WTC11 (cell line): ENCODE data around the gene VSTM2B. TPM values are rescaled to one million over a fixed set of nuclear protein-coding genes. Genes with fewer than 3 reads are reported as not detected.

Source experiments
- ATAC-seq: fragments of 200-7000 bp; cut with Tn5 transposase; 2 replicates; pipeline ENCODE4 v1.10.0; 2021; ENCODE audit warnings: mild to moderate bottlenecking, moderate library complexity
- CTCF ChIA-PET: fragments of 300-600 bp; sonication (Branson Sonifier 250); formaldehyde crosslinking; loops from one replicate; lab custom pipeline; 2021; ENCODE audit warnings: antibody characterized with exemption; lab: Charles Lee
- POLR2A ChIA-PET: fragments of 350-600 bp; sonication (Branson Sonifier 250); formaldehyde crosslinking; loops from one replicate; lab custom pipeline; 2021; ENCODE audit warnings: antibody characterized with exemption; lab: Charles Lee
- DNase-seq: peaks from one replicate; pipeline ENCODE4 v3.0.0; 2021; ENCODE audit warnings: low spot score
- H3K27ac Mint-ChIP-seq: 2 replicates; pipeline ENCODE4 v1.8.0; 2021; ENCODE audit warnings: mixed read lengths
- H3K27me3 Mint-ChIP-seq: 2 replicates; pipeline ENCODE4 v1.8.0; 2021; ENCODE audit warnings: low read depth, mild to moderate bottlenecking, moderate library complexity, mixed read lengths
- H3K36me3 Mint-ChIP-seq: 2 replicates; pipeline ENCODE4 v1.8.0; 2021; ENCODE audit warnings: mixed read lengths
- H3K4me1 Mint-ChIP-seq: 2 replicates; pipeline ENCODE4 v1.8.0; 2022; ENCODE audit warnings: mixed read lengths
- H3K4me3 Mint-ChIP-seq: 2 replicates; pipeline ENCODE4 v1.8.0; 2021; ENCODE audit warnings: mild to moderate bottlenecking, moderate library complexity, mixed read lengths
- H3K9me3 Mint-ChIP-seq: 2 replicates; pipeline ENCODE4 v1.8.0; 2021; ENCODE audit warnings: mixed read lengths
- ATF1 ChIP-seq: sonication (generic); formaldehyde crosslinking; IDR thresholded peaks from 2 replicates; pipeline ENCODE4 v1.8.1; 2023; ENCODE audit warnings: mild to moderate bottlenecking, moderate library complexity, missing genetic modification reagents
- CBFB ChIP-seq: sonication (generic); formaldehyde crosslinking; IDR thresholded peaks from 2 replicates; pipeline ENCODE4 v1.8.1; 2022; ENCODE audit warnings: mild to moderate bottlenecking, low read depth, missing genetic modification reagents
- CREM ChIP-seq: sonication (generic); formaldehyde crosslinking; IDR thresholded peaks from 2 replicates; pipeline ENCODE4 v1.8.1; 2022; ENCODE audit warnings: mild to moderate bottlenecking, missing genetic modification reagents, moderate library complexity
- ELF4 ChIP-seq: sonication (generic); formaldehyde crosslinking; IDR thresholded peaks from 2 replicates; pipeline ENCODE4 v1.8.1; 2022; ENCODE audit warnings: low read depth, mild to moderate bottlenecking, moderate library complexity, missing genetic modification reagents
- FOXP1 ChIP-seq: sonication (generic); formaldehyde crosslinking; IDR thresholded peaks from 2 replicates; pipeline ENCODE4 v1.8.0; 2022; ENCODE audit warnings: missing genetic modification reagents, mild to moderate bottlenecking, moderate library complexity, borderline replicate concordance
- HMGA2 ChIP-seq: fragments of 250-450 bp; sonication (Bioruptor Pico); IDR thresholded peaks from 2 replicates; pipeline ENCODE4 v1.4.0; 2021; ENCODE audit warnings: mild to moderate bottlenecking, moderate library complexity
- IRF2 ChIP-seq: sonication (generic); formaldehyde crosslinking; IDR thresholded peaks from 2 replicates; pipeline ENCODE4 v1.8.0; 2022; ENCODE audit warnings: low read depth, missing genetic modification reagents, borderline replicate concordance
- NFYB ChIP-seq: sonication (generic); formaldehyde crosslinking; conservative IDR thresholded peaks from 2 replicates; pipeline ENCODE4 v1.8.0; 2022; ENCODE audit warnings: low read depth, missing genetic modification reagents
- NR1H2 ChIP-seq: sonication (generic); formaldehyde crosslinking; IDR thresholded peaks from 2 replicates; pipeline ENCODE4 v1.9.0; 2021; ENCODE audit warnings: mild to moderate bottlenecking, moderate library complexity, missing genetic modification reagents
- PRRX2 ChIP-seq: fragments of 250-450 bp; sonication (Bioruptor Pico); IDR thresholded peaks from 2 replicates; pipeline ENCODE4 v1.8.0; 2021; ENCODE audit warnings: mild to moderate bottlenecking
- SOX15 ChIP-seq: fragments of 250-450 bp; sonication (Bioruptor Pico); IDR thresholded peaks from 2 replicates; pipeline ENCODE4 v1.9.0; 2021; ENCODE audit warnings: mild to moderate bottlenecking
- TEAD1 ChIP-seq: sonication (generic); formaldehyde crosslinking; IDR thresholded peaks from 2 replicates; pipeline ENCODE4 v1.8.0; 2022; ENCODE audit warnings: mild to moderate bottlenecking, missing genetic modification reagents
- ZNF121 ChIP-seq: sonication (generic); formaldehyde crosslinking; IDR thresholded peaks from 2 replicates; pipeline ENCODE4 v1.8.0; 2023; ENCODE audit warnings: missing genetic modification reagents
- ZNF263 ChIP-seq: sonication (generic); formaldehyde crosslinking; IDR thresholded peaks from 2 replicates; pipeline ENCODE4 v1.8.1; 2022; ENCODE audit warnings: low read depth, mild to moderate bottlenecking, moderate library complexity, missing genetic modification reagents
- total RNA-seq: library from RNA; stranded (reverse); gene quantifications from 3 replicates; pipeline ENCODE4 v1.2.3, GENCODE V29; 2021
- TF ChIP-seq, protein P1 (sequence below): sonication (generic); formaldehyde crosslinking; IDR thresholded peaks from 2 replicates; pipeline ENCODE4 v1.8.1; 2022; ENCODE audit warnings: low read depth, mild to moderate bottlenecking, moderate library complexity, missing genetic modification reagents, borderline replicate concordance
- TF ChIP-seq, protein P2 (sequence below): fragments of 200-600 bp; IDR thresholded peaks from 2 replicates; pipeline ENCODE4 v1.8.0; 2022; ENCODE audit warnings: antibody characterized with exemption
- TF ChIP-seq, protein P3 (sequence below): sonication (generic); formaldehyde crosslinking; IDR thresholded peaks from 2 replicates; pipeline ENCODE4 v1.8.0; 2022; ENCODE audit warnings: mild to moderate bottlenecking, missing genetic modification reagents
- TF ChIP-seq, protein P4 (sequence below): fragments of 250-450 bp; sonication (Bioruptor Pico); conservative IDR thresholded peaks from 2 replicates; pipeline ENCODE4 v1.9.0; 2021; ENCODE audit warnings: mild to moderate bottlenecking
- TF ChIP-seq, protein P5 (sequence below): sonication (generic); formaldehyde crosslinking; IDR thresholded peaks from 2 replicates; pipeline ENCODE4 v1.8.0; 2023; ENCODE audit warnings: mild to moderate bottlenecking, missing genetic modification reagents
- TF ChIP-seq, protein P6 (sequence below): sonication (generic); formaldehyde crosslinking; IDR thresholded peaks from 2 replicates; pipeline ENCODE4 v1.8.1; 2022; ENCODE audit warnings: low read depth, missing genetic modification reagents, borderline replicate concordance
- TF ChIP-seq, protein P7 (sequence below): fragments of 250-450 bp; sonication (Bioruptor Pico); IDR thresholded peaks from 2 replicates; pipeline ENCODE4 v1.8.0; 2021; ENCODE audit warnings: mild to moderate bottlenecking

The VSTM2B gene
- total RNA-seq, 1 experiment from 2014 or later: 3.2 TPM

DNA sequence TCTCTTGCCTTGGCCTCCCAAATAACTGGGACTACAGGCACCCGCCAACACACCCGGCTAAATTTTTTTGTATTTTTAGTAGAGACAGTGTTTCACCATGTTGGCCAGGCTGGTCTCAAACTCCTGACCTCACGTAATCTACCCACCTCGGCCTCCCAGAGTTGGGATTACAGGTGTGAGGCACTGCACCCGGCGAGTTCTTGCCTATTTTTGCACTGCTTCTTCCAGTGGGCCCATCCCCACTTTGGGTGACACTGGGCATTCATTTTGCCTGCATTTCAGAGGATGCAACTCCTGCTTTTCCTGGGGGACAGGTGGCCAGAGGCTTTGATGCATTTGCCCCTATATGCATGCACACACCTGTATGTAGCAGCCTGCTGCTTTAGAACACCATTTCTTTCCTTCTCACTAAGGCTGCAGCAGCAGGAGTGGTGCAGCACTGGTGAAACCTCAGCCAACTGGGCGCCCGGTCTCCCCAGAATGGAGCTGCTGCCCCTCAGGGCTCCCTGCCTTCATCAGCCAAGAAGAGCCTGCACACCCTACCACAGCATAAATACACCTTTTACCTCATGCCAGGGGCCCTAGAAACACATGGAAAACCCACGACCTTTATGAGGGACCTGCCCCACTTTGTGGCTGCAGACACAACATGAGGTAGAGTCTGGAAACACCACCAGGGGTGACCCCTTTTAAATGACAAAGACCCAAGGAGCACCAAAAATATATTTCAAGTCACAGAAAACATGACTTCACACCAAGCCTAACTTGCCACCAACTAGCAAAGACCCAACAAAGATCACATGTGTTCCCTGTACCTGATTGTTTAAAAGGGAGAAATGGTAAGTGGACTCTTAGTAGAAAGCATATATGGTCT is 43.5 kb downstream of the VSTM2B start (continued):
- TF ChIP-seq FOXP1 (CRISPR knock-in tag): no peak

DNA sequence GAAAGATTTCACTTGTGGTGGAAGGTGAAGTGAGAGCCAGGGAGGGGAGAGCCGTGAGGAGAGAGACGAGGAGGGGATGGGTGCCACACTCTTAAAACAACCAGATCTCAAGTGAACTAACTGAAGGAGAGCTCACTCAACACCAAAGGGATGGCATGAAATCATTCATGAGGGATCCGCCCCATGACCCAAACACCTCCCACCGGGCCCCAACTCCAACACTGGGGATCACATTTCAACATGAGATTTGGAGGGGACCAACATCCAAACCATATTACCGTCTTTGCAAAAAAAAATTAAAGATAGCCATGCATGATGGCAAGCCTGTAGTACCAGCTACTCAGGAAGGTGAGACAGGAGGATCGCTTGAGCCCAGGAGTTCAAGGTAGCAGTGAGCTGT is 45.4 kb downstream of the VSTM2B start:
- TF ChIP-seq, protein P1, sequence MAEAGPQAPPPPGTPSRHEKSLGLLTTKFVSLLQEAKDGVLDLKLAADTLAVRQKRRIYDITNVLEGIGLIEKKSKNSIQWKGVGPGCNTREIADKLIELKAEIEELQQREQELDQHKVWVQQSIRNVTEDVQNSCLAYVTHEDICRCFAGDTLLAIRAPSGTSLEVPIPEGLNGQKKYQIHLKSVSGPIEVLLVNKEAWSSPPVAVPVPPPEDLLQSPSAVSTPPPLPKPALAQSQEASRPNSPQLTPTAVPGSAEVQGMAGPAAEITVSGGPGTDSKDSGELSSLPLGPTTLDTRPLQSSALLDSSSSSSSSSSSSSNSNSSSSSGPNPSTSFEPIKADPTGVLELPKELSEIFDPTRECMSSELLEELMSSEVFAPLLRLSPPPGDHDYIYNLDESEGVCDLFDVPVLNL: no peak
- TF ChIP-seq, protein P2, sequence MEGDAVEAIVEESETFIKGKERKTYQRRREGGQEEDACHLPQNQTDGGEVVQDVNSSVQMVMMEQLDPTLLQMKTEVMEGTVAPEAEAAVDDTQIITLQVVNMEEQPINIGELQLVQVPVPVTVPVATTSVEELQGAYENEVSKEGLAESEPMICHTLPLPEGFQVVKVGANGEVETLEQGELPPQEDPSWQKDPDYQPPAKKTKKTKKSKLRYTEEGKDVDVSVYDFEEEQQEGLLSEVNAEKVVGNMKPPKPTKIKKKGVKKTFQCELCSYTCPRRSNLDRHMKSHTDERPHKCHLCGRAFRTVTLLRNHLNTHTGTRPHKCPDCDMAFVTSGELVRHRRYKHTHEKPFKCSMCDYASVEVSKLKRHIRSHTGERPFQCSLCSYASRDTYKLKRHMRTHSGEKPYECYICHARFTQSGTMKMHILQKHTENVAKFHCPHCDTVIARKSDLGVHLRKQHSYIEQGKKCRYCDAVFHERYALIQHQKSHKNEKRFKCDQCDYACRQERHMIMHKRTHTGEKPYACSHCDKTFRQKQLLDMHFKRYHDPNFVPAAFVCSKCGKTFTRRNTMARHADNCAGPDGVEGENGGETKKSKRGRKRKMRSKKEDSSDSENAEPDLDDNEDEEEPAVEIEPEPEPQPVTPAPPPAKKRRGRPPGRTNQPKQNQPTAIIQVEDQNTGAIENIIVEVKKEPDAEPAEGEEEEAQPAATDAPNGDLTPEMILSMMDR: no peak
- TF ChIP-seq NFYB (CRISPR knock-in tag): no peak
- TF ChIP-seq, protein P3, sequence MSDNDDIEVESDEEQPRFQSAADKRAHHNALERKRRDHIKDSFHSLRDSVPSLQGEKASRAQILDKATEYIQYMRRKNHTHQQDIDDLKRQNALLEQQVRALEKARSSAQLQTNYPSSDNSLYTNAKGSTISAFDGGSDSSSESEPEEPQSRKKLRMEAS (CRISPR knock-in tag): no peak
- no peak for TF ChIP-seq PRRX2
- TF ChIP-seq CBFB (CRISPR knock-in tag): no peak
- no peak for TF ChIP-seq HMGA2
- no peak for TF ChIP-seq ATF1 (CRISPR knock-in tag)
- TF ChIP-seq, protein P4, sequence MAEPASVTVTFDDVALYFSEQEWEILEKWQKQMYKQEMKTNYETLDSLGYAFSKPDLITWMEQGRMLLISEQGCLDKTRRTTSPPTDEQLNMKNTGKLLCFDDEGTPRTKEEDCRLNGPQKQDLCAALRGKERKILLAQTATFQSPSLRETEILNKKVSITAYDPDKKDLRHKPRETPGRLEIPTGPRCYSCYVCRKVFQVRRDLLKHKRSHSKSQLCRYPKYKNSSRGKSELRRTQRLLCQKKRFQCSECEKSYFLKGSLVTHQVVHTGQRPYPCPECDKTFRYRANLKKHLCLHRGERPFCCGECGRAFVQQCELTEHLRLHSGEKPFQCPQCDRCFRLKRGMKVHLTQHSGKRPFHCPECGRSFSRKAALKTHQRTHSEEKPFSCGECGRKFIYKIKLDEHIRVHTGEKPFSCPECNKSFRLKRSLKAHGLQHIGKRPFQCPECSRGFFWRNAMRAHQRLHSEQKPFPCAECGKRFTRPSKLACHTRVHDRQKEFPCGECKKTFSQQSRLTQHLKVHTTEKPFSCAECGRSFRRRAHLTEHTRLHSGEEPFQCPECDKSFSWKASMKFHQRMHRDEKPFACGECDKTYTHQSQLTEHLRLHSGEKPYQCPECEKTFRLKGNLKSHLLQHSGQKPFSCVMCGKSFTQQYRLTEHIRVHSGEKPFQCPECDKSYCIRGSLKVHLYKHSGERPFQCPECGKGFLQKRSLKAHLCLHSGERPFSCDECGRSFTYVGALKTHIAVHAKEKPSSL (CRISPR knock-in tag): no peak
- TF ChIP-seq, protein P5, sequence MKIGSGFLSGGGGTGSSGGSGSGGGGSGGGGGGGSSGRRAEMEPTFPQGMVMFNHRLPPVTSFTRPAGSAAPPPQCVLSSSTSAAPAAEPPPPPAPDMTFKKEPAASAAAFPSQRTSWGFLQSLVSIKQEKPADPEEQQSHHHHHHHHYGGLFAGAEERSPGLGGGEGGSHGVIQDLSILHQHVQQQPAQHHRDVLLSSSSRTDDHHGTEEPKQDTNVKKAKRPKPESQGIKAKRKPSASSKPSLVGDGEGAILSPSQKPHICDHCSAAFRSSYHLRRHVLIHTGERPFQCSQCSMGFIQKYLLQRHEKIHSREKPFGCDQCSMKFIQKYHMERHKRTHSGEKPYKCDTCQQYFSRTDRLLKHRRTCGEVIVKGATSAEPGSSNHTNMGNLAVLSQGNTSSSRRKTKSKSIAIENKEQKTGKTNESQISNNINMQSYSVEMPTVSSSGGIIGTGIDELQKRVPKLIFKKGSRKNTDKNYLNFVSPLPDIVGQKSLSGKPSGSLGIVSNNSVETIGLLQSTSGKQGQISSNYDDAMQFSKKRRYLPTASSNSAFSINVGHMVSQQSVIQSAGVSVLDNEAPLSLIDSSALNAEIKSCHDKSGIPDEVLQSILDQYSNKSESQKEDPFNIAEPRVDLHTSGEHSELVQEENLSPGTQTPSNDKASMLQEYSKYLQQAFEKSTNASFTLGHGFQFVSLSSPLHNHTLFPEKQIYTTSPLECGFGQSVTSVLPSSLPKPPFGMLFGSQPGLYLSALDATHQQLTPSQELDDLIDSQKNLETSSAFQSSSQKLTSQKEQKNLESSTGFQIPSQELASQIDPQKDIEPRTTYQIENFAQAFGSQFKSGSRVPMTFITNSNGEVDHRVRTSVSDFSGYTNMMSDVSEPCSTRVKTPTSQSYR: no peak
- no peak for TF ChIP-seq ZNF263 (CRISPR knock-in tag)
- no peak for TF ChIP-seq SOX15 (CRISPR knock-in tag)
- CTCF ChIA-PET: no interaction called here
- H3K27ac Mint-ChIP-seq: no peak overlapping the region
- ATAC-seq (no peak), DNase-seq (no peak)
- H3K27me3 Mint-ChIP-seq: 0 out of 2 replicates have a peak, but pooled peaks cover 7% of the 10 kb centered on the region
- H3K36me3 Mint-ChIP-seq: no peaks in the 10 kb centered on the region
- no peaks in the 10 kb centered on the region for H3K9me3 Mint-ChIP-seq
- H3K4me3 Mint-ChIP-seq: no peak overlapping the region
- POLR2A ChIA-PET: no interaction called here
- H3K4me1 Mint-ChIP-seq: peaks cover 12% of the 10 kb centered on the region

DNA sequence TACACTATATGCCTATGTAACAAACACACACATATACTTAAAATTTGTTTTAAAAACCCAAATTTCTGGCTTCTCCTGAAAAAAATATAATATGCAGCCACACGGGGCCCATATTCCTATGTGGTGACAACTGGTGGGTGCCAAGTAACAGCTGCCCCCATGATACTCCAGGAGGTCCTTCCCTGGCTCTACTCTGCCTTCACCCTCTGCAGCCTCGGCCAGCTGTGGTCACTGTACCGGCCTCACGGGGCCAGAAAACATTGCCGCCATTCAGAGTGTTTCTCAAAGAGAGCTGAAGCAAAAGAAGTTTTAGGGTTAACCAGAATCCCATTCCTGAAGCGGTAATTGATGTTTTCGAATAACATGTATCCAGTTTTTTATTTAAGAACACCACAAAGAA is 47.7 kb downstream of the VSTM2B start:
- no peak overlapping the region for H3K4me3 Mint-ChIP-seq
- H3K27me3 Mint-ChIP-seq: peaks cover 8% of the 10 kb centered on the region; the same call in 1 of the 2 replicates
- H3K27ac Mint-ChIP-seq: no peak overlapping the region
- ChIA-PET CTCF (interaction anchor here (0.8 to 1.1 kb wide), 3 partner anchors 45 to 452 kb away, joined by 3 to 4 read pairs (median 3); no protein-coding TSS in a partner anchor), POLR2A (interaction anchor here (1.0 kb wide), 1 partner anchor 10 kb away, joined by 3 read pairs; no protein-coding TSS in a partner anchor)
- ATAC-seq (no peak), DNase-seq (no peak)
- H3K36me3 Mint-ChIP-seq: no peaks in the 10 kb centered on the region
- peaks cover 22% of the 10 kb centered on the region for H3K4me1 Mint-ChIP-seq
- no peaks in the 10 kb centered on the region for H3K9me3 Mint-ChIP-seq
- no peak for TF ChIP-seq ELF4 (CRISPR knock-in tag)
- TF ChIP-seq ZNF121 (CRISPR knock-in tag): no peak
- TF ChIP-seq CREM (CRISPR knock-in tag): no peak
- no peak for TF ChIP-seq TEAD1
- TF ChIP-seq, protein P3 (CRISPR knock-in tag): no peak
- no peak for TF ChIP-seq NR1H2
- TF ChIP-seq CBFB (CRISPR knock-in tag): no peak
- TF ChIP-seq, protein P6, sequence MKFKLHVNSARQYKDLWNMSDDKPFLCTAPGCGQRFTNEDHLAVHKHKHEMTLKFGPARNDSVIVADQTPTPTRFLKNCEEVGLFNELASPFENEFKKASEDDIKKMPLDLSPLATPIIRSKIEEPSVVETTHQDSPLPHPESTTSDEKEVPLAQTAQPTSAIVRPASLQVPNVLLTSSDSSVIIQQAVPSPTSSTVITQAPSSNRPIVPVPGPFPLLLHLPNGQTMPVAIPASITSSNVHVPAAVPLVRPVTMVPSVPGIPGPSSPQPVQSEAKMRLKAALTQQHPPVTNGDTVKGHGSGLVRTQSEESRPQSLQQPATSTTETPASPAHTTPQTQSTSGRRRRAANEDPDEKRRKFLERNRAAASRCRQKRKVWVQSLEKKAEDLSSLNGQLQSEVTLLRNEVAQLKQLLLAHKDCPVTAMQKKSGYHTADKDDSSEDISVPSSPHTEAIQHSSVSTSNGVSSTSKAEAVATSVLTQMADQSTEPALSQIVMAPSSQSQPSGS (CRISPR knock-in tag): no peak
- TF ChIP-seq IRF2 (CRISPR knock-in tag): no peak
- TF ChIP-seq, protein P7, sequence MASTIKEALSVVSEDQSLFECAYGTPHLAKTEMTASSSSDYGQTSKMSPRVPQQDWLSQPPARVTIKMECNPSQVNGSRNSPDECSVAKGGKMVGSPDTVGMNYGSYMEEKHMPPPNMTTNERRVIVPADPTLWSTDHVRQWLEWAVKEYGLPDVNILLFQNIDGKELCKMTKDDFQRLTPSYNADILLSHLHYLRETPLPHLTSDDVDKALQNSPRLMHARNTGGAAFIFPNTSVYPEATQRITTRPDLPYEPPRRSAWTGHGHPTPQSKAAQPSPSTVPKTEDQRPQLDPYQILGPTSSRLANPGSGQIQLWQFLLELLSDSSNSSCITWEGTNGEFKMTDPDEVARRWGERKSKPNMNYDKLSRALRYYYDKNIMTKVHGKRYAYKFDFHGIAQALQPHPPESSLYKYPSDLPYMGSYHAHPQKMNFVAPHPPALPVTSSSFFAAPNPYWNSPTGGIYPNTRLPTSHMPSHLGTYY: no peak
